IPS-18c (cell line): ENCODE results near the gene SPACA7.

ENCODE experiments used
- H3K4me3 ChIP-seq: 2 replicates; pipeline ENCODE4 v1.7.0; 2013; ENCODE audit warnings: low read depth, mild to moderate bottlenecking, low read length, moderate library complexity; ENCODE audit not compliant: insufficient read depth
- H3K9me3 ChIP-seq: one replicate; pipeline ENCODE4 v1.6.1; 2013; ENCODE audit warnings: mild to moderate bottlenecking, low read length, moderate library complexity; ENCODE audit not compliant: control insufficient read depth, insufficient read depth

Gene SPACA7

GRCh38 chr13:112346899-112347229, 29.3 kb upstream of the SPACA7 start:
- no peak overlapping the region for H3K4me3 ChIP-seq

GRCh38 chr13:112347986-112348385, 28.2 kb upstream of the SPACA7 start:
- Histone ChIP-seq H3K4me3 (no peak overlapping the region), H3K9me3 (no peaks in the 10 kb centered on the region)

More at GRCh38 chr13:112346899-112347229, 29.3 kb upstream of the SPACA7 start:
- no peaks in the 10 kb centered on the region for H3K9me3 ChIP-seq

- no peaks in the 10 kb centered on the region for H3K9me3 ChIP-seq
- H3K4me3 ChIP-seq, result no peak overlapping the region
These were observed 27.4 kb upstream of the SPACA7 start for GRCh38 chr13:112348642-112349345.

- Histone ChIP-seq H3K4me3 (no peak overlapping the region), H3K9me3 (no peaks in the 10 kb centered on the region)
These were observed 26.5 kb upstream of the SPACA7 start for GRCh38 chr13:112349681-112350080.

- no peaks in the 10 kb centered on the region for H3K9me3 ChIP-seq
- no peak overlapping the region for H3K4me3 ChIP-seq
These were observed 25.9 kb upstream of the SPACA7 start for GRCh38 chr13:112350300-112350699.

GRCh38 chr13:112351825-112352224, 24.3 kb upstream of the SPACA7 start:
- H3K4me3 ChIP-seq, result no peak overlapping the region
- no peaks in the 10 kb centered on the region for H3K9me3 ChIP-seq

- Histone ChIP-seq H3K4me3 (no peak overlapping the region), H3K9me3 (no peaks in the 10 kb centered on the region)
These were observed 22.3 kb upstream of the SPACA7 start for GRCh38 chr13:112353856-112354255.

GRCh38 chr13:112354330-112355273, 21.6 kb upstream of the SPACA7 start:
- peaks cover 1% of the 10 kb centered on the region for H3K9me3 ChIP-seq
- H3K4me3 ChIP-seq, result no peak overlapping the region

GRCh38 chr13:112355274-112355838, 20.8 kb upstream of the SPACA7 start:
- H3K4me3 ChIP-seq, result no peak overlapping the region
- H3K9me3 ChIP-seq, result peaks cover 2% of the 10 kb centered on the region

GRCh38 chr13:112356190-112356589, 20.0 kb upstream of the SPACA7 start:
- H3K4me3 ChIP-seq, result no peak overlapping the region

GRCh38 chr13:112358156-112358555, 18.0 kb upstream of the SPACA7 start:
- Histone ChIP-seq H3K9me3 (peaks cover 2% of the 10 kb centered on the region), H3K4me3 (no peak overlapping the region)

More at GRCh38 chr13:112356190-112356589, 20.0 kb upstream of the SPACA7 start:
- H3K9me3 ChIP-seq, result peaks cover 2% of the 10 kb centered on the region

GRCh38 chr13:112362021-112362420, 14.1 kb upstream of the SPACA7 start:
- H3K4me3 ChIP-seq, result no peak overlapping the region

GRCh38 chr13:112363867-112364528, 12.2 kb upstream of the SPACA7 start:
- H3K9me3 ChIP-seq, result peaks cover 2% of the 10 kb centered on the region
- no peak overlapping the region for H3K4me3 ChIP-seq

More at GRCh38 chr13:112362021-112362420, 14.1 kb upstream of the SPACA7 start:
- peaks cover 2% of the 10 kb centered on the region for H3K9me3 ChIP-seq

GRCh38 chr13:112366907-112367646, 9.1 kb upstream of the SPACA7 start:
- no peaks in the 10 kb centered on the region for H3K9me3 ChIP-seq
- no peak overlapping the region for H3K4me3 ChIP-seq

GRCh38 chr13:112368883-112369282, 7.3 kb upstream of the SPACA7 start:
- Histone ChIP-seq H3K9me3 (no peaks in the 10 kb centered on the region), H3K4me3 (no peak overlapping the region)

- H3K4me3 ChIP-seq, result no peak overlapping the region
- H3K9me3 ChIP-seq, result no peaks in the 10 kb centered on the region
These were observed 5.8 kb upstream of the SPACA7 start for GRCh38 chr13:112370311-112370710.

GRCh38 chr13:112374271-112374670, 1.9 kb upstream of the SPACA7 start:
- Histone ChIP-seq H3K4me3 (no peak overlapping the region), H3K9me3 (no peaks in the 10 kb centered on the region)
